G401.6 (cell line): ENCODE results near the gene CYBB.
"Not testable (repeated sequence)": the region's sequence is repeated elsewhere in the genome, so short reads cannot be mapped to it uniquely, and the experiment has no call there.

Source experiments
- FAIRE-seq: peaks from 2 replicates; lab custom pipeline; 2012; peaks lifted over from hg19 to GRCh38; lab: Jason Lieb, UNC

The CYBB gene

DNA sequence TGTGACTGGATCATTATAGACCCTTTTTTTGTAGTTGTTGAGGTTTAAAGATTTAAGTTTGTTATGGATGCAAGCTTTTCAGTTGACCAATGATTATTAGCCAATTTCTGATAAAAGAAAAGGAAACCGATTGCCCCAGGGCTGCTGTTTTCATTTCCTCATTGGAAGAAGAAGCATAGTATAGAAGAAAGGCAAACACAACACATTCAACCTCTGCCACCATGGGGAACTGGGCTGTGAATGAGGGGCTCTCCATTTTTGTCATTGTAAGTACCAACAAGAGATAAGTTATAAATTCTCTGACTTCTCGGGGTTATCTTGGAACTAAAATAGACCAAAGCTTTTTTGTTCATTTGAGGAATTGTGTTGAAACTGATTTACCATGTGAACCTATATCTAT, at the start of gene CYBB:
Gene CYBB, plus strand, starts transcription at position 203 of the 400 bp plus-strand sequence. Its CDS starts 19 bp downstream, at position 222.
- FAIRE-seq = no peak

DNA sequence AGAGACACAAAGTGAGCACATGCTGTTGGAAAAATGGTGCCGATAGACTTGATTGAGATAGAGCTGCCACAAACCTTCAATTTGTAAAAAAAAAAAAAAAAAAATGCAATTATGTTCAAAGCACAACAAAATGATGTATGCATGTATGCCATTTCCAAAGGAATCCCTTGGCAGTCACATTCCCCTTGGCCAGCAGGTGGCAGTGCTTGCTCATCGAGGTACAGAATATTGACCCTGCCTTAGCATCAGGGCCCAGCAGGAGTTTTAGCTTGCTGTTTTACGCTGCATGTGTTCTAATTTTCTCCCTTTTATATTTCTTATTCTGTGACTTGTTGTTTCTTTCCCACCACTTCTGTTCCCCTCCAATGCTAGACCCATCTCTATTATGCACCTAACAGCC, 34.5 kb upstream of the CYBB start:
- FAIRE-seq = no peak

DNA sequence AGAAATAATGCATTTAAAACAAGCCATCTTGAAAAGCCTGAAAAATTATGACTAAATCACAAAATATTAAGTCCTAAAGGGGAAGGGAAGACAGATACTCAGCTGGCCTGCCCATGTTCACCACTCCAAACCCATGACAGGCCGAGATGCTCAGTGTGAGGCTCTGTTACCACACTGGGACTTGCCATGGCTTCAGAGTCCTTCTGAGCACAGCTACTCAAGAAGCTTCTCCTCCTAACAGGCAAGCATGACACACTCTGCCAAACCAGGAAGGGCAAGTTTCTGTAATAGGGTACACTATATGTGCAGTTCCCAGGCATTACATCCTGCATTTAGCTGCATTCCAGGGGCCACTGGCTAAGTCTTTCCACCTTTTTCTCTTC, 34.0 kb upstream of the CYBB start:
- FAIRE-seq = no peak

DNA sequence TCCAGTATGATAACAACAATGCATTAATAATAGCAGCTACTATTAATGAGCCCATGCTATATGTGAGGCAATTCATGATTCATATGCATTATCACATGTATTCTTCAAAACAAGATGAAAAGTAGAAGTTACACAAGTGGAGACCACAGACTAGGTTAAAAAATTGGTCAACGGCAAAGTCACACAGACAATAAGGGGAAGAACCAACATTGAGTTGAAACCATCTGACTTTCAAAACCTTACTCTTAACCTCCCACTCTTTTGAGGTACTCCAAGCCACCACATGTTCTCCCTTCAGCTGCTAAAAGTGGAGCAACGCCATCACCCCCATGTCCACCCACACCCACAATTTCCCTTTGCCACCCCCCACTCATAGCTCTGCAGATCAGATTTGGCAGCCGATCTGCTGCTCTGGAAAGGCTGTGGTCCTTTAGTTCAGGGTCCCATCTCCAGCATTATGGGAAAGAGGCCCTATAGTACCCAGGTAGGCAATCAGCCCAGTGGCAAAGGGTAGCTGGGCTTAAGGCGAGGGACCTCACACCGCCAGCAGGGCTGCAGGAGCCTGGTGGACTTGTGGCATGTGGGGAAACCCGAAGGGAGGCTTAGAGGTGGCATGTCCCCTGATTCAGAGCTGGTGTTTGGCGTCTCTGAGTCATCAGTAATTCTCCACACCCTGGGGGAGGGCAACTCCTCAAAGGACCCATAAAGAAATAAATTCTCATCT, 33.5 kb upstream of the CYBB start:
- FAIRE-seq = no peak

DNA sequence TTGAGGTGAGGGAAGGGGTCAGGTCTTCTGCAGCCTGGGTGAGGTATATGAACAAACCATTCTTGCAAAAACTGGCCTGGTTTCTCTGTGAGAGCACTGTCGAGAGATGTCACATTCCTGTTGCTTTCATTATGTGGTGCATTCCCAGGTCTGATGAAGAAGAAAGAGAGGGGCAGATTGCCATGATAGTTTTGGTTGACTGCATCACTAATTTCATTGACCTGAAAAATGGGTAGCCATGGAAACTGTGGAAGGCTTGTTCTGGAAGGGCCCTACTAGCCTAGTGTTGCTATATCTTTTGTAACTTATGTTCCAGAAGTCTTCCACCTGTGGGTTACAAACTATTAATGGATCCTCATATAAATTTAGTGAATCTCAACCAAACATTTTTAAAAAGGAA, 32.9 kb upstream of the CYBB start:
- no peak for FAIRE-seq

DNA sequence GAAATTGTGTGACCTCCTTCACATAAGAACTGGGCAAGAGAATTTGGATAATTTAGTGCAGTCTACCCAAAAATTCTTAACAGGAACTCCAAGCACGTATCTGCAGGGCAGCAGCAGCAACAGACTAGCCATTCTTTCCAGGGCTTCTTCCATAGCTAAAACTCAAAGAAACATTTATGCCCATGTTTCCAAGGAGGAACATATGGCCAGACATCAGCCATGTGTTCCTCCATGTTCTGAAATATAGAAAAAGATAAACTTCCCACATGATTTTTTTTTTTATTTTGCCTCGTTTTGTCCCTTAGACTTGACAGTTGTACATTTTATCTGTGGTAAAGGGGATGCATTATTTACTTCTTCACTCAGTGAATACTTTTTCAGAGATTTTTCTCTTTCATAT, 27.6 kb upstream of the CYBB start:
- FAIRE-seq = no peak

DNA sequence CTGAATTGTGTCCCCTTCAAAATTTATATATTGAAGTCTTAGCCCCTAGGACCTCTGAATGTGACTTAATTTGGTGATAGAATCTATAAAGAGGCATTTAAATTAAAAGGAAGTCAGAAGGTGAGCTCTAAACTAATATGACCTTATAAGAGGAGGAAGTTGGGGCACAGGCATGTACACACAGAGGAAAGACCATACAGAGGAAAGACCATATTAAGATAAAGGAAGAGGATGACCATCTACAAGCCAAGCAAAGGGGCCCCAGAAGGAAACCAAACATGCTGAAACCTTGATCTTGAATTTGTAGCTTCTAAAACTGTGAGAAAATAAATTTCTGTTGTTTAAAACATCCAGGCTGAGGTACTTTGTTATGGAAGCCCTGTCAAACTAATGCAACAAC, 26.9 kb upstream of the CYBB start:
- FAIRE-seq = no peak

DNA sequence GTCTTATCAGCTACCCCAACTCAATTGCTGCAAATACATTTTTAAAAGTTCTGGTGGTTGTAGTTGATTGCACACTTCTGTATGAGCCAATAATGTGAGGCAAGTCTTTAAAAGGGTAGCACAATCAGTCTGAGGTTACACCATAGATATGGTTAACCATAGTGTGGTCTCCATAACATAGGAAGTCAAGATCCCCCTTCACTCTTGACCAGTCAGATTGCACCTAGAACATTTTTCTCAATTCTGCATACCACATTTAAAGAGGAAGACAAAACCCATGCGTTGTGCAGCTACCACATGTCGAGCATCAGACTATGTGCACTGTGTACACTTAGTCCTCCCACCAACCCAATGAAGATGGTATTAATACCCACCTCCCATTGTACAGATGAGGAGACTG, 26.5 kb upstream of the CYBB start:
- no peak for FAIRE-seq

DNA sequence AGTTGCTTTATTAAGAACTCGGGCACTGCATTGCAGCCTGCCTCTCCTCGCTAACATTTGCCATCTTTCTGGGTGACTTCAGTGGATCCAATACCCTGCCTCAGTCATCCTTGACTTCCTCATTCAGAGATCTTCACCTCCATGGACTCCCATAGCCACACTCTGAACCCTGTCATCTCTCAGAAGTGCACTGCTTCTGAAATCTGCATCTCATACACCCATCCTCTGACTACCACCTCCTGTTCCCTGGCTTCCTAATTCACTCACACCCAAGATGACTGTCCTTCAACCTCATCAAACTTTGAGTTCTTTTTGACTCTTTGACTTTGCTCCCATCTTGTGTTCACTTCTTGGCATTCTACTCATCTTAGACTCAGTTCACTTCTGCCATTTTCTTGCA, 25.3 kb upstream of the CYBB start:
- no peak for FAIRE-seq

DNA sequence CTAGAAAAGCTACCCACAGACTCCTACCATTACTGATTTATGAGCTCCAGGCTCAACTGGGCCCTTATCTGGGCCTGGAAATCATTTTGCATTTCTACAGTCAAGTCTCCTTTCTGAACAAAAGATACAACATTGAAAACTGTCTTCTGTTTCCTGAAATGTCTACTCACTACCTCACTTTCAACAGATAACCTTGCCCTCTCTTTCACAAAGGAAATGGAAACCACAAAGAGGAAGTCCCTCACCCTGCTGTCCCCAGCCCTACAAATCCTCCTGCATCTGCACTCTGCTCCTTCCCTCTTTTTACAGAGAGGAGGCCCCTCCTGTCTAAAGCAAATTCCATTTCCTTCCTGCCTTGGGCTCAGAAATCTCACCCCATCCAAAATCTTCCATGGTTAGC, 24.8 kb upstream of the CYBB start:
- FAIRE-seq = no peak

DNA sequence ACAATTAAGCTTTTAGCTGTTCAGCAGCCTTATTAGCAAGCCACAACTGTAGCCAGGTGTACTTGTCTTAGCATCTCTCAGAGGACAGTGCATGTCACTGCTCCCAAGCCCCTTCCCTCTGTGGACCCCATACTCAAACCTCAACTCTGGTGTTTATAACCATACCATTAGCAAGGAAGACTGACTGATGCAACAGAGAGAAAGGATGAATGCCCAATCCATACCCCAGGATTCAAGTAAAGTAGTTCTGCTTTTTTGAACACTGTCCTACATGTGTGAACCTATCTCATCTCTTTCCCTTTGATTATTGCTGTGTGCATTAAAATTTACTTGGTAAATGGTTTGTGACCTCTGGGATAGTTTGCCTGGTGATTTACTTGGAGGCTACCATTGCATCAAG, 22.8 kb upstream of the CYBB start:
- no peak for FAIRE-seq

DNA sequence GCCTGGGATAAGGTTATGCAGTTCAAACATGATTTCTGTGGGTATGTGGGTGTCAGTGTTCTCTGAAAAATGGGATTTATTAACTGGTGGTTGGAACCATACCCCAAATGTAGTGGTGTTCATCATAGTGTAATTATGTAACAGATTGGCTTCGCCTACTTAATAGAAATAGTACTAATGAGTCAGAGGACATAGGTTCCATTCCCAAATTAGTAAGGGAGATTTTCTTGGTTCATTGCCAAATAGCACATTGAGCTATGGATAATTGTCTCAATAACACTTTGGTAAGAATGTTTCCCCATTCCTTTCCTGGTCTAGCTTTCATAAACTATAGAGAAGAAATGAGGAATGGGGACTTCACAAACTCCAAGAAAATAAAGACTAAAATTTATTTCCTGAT, 20.5 kb upstream of the CYBB start:
- FAIRE-seq = no peak

DNA sequence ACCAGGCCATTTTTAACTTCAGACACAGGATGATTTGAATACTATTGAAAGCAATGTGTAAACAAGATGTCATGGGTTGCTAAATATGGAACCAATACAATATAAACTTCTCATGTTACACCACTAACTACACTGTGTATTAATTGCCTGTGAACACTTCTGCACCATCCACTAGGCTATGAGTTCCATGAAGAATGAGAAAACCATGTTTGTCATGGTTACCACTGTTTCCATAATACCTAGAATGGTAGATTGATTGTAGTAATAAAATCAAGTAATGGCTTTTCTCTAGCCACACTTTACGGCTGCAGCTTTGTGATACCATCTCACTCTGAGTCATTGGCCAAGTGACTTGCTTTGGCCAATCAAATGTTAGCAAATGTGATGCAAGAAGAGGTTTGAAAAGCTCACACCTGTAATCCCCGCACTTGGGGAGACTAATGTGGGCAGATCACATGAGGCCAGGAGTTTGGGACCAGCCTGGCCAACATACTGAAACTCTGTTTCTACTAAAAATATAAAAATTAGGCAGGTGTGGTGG, 19.9 kb upstream of the CYBB start:
- no peak for FAIRE-seq

DNA sequence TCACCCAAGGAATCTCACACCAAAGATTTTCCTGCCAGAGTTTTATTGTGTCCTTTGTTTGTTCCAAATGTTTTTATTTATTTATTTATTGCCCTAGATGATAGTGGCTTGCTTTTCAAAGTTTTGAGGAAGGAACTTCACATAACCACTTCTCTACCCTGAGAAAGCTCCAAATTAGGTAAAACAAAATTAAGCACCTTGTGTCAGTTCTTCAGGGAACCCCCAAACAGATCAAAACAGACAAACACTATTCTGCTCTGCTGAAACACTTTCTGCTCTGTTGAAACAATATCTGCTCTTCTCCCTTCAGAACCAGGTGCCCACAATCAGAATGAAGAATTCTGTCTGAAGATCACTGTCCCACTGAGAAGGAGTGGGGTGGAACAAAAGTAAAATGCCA, 16.5 kb upstream of the CYBB start:
- no peak for FAIRE-seq

DNA sequence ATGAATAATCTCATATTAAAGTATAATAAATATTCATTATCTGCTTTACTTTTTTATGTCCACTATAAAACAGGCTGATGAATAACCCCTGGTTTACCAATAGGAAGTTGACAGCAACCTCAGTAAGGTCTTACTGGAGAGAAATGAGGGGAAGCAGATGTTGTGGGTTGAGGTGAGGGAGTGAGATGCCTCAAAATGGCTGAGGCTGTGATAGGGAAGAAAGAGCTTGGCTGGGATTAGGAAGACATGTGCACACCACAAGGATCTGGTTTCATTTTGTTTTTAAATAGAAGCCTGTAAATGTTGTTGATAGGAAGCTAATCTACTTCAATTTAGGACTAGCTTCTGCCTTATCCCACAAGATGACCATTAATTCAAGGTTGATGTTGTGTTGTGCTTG, 14.4 kb upstream of the CYBB start:
- FAIRE-seq = no peak

DNA sequence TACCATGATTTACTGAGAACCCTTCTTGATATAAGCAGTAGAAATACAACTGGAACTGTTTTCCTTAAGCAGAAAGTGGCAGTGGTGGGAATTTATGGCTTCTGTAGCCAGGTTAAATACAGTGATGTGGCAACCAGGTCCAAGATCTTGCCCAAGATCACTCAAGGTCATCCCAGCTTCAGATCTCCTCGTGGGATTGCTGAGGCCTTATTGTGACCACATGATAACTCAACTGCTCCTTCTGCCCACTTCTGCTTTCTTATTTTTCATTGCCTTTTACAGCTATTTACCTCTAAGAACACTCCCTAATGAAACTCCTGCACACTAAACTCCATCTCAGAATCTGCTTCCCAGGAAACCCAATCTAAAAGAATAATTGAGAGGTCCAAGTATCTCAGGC, 12.4 kb upstream of the CYBB start:
- FAIRE-seq = no peak

DNA sequence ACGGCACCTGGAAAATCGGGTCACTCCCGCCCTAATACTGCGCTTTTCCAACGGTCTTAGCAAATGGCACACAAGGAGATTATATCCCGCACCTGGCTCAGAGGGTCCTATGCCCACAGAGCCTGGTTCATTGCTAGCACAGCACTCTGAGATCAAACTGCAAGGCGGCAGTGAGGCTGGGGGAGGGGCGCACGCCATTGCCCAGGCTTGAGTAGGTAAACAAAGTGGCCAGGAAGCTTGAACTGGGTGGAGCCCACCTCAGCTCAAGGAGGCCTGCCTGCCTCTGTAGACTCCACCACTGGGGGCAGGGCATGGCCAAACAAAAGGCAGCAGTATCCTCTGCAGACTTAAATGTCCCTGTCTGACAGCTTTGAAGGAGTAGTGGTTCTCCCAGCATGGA, 11.0 kb upstream of the CYBB start:
- FAIRE-seq = not testable (repeated sequence)

DNA sequence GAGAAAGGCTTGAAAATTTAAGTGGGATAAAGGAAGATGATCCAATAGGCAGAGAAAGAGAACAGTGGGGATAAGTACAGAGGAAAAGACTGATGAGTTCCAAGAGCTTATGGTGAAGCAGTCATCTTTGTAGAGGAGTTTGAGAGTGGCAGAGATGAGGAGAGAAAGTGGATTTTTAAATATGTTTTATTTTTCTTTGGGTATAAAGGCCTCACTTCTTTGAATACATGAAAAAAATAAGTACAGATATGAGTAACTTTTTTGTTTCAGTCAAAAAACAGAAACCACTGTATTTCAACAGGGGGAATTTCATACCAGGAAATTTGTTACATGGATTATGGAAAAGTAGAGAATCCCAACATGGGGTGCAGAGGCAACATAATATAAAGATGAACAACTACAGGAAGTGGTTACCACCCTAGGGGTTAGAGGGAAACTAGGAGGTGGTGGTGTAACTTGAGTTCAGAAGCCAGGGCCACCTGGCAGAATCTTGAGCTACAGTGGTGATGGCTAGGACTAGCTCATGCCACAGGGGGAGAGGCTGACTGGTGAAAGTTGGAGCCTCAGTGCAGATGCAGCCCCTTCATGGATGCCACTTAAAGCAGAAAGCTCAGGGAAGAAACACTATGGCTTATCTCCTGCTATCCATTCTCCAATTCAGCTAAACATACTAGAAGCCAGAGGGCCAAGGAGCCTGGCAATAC, 3.4 kb upstream of the CYBB start:
- FAIRE-seq = no peak

DNA sequence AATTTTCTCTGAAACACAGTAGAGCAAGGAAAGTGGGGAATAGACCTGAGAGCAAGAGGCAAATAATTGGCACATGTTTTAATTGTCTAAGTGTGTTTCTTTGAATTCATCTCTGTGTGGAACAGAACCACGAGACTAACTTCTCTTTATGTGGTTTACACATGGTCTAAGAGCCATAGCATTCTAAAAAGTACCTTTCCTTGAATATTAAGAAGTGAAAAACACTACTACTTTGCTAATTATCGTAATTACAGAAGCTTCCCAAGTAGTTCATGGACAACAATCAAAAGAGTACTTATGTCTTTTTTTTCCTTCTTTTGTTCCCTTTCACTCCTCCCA, 2.9 kb upstream of the CYBB start:
- FAIRE-seq = no peak

DNA sequence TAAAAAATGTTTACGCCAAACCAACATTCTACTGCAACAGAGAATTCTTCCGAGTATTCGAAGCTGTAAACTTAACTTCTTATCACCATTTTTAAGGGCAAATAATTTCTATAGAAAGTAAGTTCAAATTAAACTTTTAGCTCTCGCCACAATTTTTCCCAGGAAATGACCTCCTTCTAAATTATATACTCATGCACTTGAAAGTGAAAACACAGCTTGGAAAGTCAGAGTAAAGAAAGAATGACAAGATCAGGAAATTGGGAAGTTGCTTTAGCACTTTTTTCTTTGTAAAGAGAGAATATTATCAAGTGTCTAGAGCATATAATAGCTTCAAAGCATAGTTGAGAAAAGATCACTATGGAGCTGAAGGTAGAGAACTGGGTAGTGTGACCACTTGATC, 1.2 kb downstream of the CYBB start:
- no peak for FAIRE-seq

DNA sequence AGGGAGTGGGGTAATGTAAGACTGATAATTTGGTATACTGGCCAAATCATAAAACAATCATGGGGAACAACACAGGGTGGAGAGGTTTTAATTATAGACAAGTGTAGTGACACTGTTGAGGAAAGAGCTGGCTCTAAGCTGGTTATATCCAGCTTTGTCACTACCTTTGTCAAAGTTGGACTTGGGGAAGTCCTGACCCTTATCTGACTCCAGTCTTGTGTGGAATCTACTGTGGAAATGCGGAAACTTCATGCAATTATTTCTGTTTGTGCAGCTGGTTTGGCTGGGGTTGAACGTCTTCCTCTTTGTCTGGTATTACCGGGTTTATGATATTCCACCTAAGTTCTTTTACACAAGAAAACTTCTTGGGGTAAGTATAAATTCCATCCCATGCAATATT, 2.0 kb downstream of the CYBB start:
- no peak for FAIRE-seq

DNA sequence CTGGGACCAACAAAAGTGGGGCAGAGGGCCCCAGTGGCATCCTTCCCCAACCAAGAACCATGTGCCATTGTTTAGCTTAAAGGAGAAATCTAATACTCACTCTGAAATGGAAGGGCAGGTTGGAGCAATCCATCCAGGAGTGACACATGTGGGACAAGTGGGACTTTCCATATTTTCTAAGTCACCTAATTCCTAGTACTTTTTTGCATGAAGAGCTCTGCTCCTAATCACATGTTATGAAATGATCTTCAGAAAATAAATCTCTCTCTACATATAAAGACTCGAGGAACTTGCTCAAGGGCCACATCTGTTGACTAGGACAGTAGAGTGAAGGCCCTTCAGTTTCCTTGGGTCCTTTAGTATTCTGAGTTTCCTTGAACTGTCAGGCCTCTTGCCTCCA, 2.5 kb downstream of the CYBB start:
- no peak for FAIRE-seq

DNA sequence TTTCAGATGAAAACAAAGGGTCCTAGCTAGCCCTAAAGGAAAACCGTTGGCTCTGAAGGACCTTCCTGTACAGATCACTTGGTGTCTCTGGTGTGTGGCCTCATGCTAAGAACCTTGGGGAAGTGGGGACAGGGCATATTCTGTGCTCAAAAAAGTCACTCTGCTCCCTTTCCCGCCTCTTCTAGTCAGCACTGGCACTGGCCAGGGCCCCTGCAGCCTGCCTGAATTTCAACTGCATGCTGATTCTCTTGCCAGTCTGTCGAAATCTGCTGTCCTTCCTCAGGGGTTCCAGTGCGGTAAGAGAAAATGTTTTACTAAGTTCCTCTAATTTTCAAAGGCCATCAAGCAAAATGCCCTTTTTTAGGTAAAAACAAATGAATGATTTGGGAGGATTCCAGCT, 3.4 kb downstream of the CYBB start:
- FAIRE-seq = no peak

DNA sequence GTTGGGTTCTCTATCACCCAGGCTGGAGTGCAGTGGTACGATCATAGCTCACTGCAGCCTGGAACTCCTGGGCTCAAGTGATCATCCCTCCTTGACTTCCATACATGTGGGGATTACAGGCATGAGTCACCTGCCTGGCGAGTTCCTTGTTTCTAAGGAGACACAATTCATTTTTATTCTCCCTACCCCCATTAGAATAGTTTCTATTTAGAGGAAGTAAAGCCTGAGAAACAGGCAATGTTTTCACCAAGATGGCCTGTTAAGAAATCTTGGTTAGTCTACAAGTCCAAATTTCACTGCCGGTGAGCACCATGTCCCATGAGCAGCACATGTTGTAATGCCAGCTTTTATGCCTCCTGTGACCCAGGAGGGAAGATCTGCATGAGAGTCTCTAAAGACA, 5.7 kb downstream of the CYBB start:
- FAIRE-seq = no peak
